Mesenchymal stem cell (in vitro differentiated cells and primary cell): ENCODE results near the gene RBM10.

Experiments used
- DNase-seq: peaks from one replicate; pipeline ENCODE4 v3.0.0-alpha.2; 2013
- H2AFZ ChIP-seq: one replicate; pipeline ENCODE4 v1.6.1; 2013; ENCODE audit warnings: low read depth, mild to moderate bottlenecking, control low read depth, inconsistent platforms, low read length, moderate library complexity
- H2AK5ac ChIP-seq: 2 replicates; pipeline ENCODE4 v1.6.1; 2013; ENCODE audit warnings: low read length, moderate library complexity, mild to moderate bottlenecking, inconsistent platforms; ENCODE audit not compliant: severe bottlenecking
- H2BK120ac ChIP-seq: one replicate; pipeline ENCODE4 v1.6.1; 2013; ENCODE audit warnings: low read depth, mild to moderate bottlenecking, inconsistent platforms, low read length, moderate library complexity
- H2BK12ac ChIP-seq, 2 experiments: one replicate each; pipeline ENCODE4 v1.6.1; 2013; ENCODE audit warnings: inconsistent platforms in 2 of 2, low read length in 2 of 2, mild to moderate bottlenecking in 2 of 2, moderate library complexity in 2 of 2, control low read depth in 1 of 2
- H2BK15ac ChIP-seq: one replicate; pipeline ENCODE4 v1.6.1; 2013; ENCODE audit warnings: mild to moderate bottlenecking, low read depth, inconsistent platforms; ENCODE audit not compliant: poor library complexity, severe bottlenecking
- H2BK5ac ChIP-seq: 2 replicates; pipeline ENCODE4 v1.6.1; 2013; ENCODE audit warnings: low read depth, mild to moderate bottlenecking, low read length, control low read depth, inconsistent platforms; ENCODE audit not compliant: poor library complexity, severe bottlenecking
- H3K14ac ChIP-seq, 2 experiments: one replicate each; pipeline ENCODE4 v1.6.1; 2013; ENCODE audit warnings: inconsistent platforms in 2 of 2, low read length in 2 of 2, control low read depth in 1 of 2, mild to moderate bottlenecking in 1 of 2, moderate library complexity in 1 of 2
- H3K18ac ChIP-seq, 2 experiments: one replicate each; pipeline ENCODE4 v1.6.1; 2013; ENCODE audit warnings: inconsistent platforms in 2 of 2, low read length in 2 of 2, control low read depth in 1 of 2, low read depth in 1 of 2, mild to moderate bottlenecking in 1 of 2
- H3K23ac ChIP-seq, 2 experiments: one replicate each; pipeline ENCODE4 v1.6.1; 2013; ENCODE audit warnings: inconsistent platforms in 2 of 2, low read length in 2 of 2, mild to moderate bottlenecking in 2 of 2, moderate library complexity in 2 of 2, control low read depth in 1 of 2
- H3K27ac ChIP-seq: 2 replicates; pipeline ENCODE4 v1.5.1; 2013; ENCODE audit warnings: mild to moderate bottlenecking, moderate library complexity, low read length, control low read depth, inconsistent platforms; ENCODE audit not compliant: poor library complexity, severe bottlenecking
- H3K27me3 ChIP-seq, 2 experiments: 2 replicates each; pipeline versions ENCODE4 v1.6.1 to v1.7.0; 2013; ENCODE audit warnings: low read length in 2 of 2, mild to moderate bottlenecking in 2 of 2, moderate library complexity in 2 of 2, control low read depth in 1 of 2, inconsistent platforms in 1 of 2; ENCODE audit not compliant: control insufficient read depth in 1 of 2, insufficient read depth in 1 of 2
- H3K36me3 ChIP-seq, 2 experiments: 2 replicates each; pipeline versions ENCODE4 v1.6.1 to v1.7.0; 2013; ENCODE audit warnings: low read length in 2 of 2, control low read depth in 1 of 2, inconsistent platforms in 1 of 2, low read depth in 1 of 2, mild to moderate bottlenecking in 1 of 2; ENCODE audit not compliant: insufficient read depth in 2 of 2, control insufficient read depth in 1 of 2
- H3K4ac ChIP-seq, 2 experiments: one replicate each; pipeline ENCODE4 v1.6.1; 2013; ENCODE audit warnings: inconsistent platforms in 2 of 2, low read length in 2 of 2, mild to moderate bottlenecking in 2 of 2, moderate library complexity in 2 of 2, control low read depth in 1 of 2, low read depth in 1 of 2
- H3K4me1 ChIP-seq: 2 replicates; pipeline ENCODE4 v1.6.1; 2013; ENCODE audit warnings: low read depth, low read length, control low read depth; ENCODE audit not compliant: control insufficient read depth, insufficient read depth
- H3K4me2 ChIP-seq: 2 replicates; pipeline ENCODE4 v1.6.1; 2013; ENCODE audit warnings: low read length, mild to moderate bottlenecking, inconsistent platforms; ENCODE audit not compliant: poor library complexity, severe bottlenecking
- H3K4me3 ChIP-seq, 2 experiments: 2 replicates each; pipeline versions ENCODE4 v1.5.1 to v1.7.0; 2013; ENCODE audit warnings: low read length in 2 of 2, mild to moderate bottlenecking in 2 of 2, control low read depth in 1 of 2, low read depth in 1 of 2; ENCODE audit not compliant: insufficient read depth in 1 of 2
- H3K79me1 ChIP-seq: replicated peaks from 2 replicates; pipeline ENCODE4 v1.6.1; 2013; ENCODE audit warnings: mild to moderate bottlenecking, control low read depth, low read length, inconsistent platforms; ENCODE audit not compliant: poor library complexity, severe bottlenecking
- H3K9ac ChIP-seq: 2 replicates; pipeline ENCODE4 v1.7.0; 2013; ENCODE audit warnings: mild to moderate bottlenecking, low read length, moderate library complexity
- H3K9me3 ChIP-seq: 2 replicates; pipeline ENCODE4 v1.7.0; 2013; ENCODE audit warnings: mild to moderate bottlenecking, low read length; ENCODE audit not compliant: control insufficient read depth
- H4K8ac ChIP-seq: one replicate; pipeline ENCODE4 v1.6.1; 2013; ENCODE audit warnings: inconsistent platforms, mild to moderate bottlenecking, low read length, moderate library complexity
- H4K91ac ChIP-seq: one replicate; pipeline ENCODE4 v1.6.1; 2013; ENCODE audit warnings: mild to moderate bottlenecking, low read length, inconsistent platforms
- WGBS: methylation state at CpG from one replicate; pipeline ENCODE4 v1.1.7; 2013; ENCODE audit warnings: mixed read lengths; 5-methylcytosine and 5-hydroxymethylcytosine counted together

Gene RBM10

DNA sequence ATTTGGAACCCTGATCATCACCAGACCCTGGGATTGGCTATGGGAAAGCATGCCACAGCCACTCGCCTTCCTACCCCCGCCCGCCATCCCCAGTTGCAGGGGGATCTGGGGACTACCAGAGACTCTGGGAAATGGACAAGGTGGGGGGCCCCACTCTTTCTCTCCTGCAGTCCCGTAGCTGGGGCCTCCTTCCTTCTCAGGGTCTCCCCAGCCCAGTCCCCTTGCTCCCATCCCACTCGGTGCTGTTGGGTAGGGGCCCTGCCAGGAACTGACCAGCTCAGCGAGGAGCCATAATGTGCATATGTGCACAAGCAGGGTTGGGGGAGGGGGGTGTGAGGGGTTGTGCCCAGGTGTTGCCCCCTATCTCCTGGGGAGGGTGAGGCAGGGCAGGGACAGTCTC, 84.4 kb downstream of the RBM10 start:
- no peak overlapping the region for H3K4ac ChIP-seq
- 96% methylated on average over 3 of the region's 6 CpGs for WGBS

DNA sequence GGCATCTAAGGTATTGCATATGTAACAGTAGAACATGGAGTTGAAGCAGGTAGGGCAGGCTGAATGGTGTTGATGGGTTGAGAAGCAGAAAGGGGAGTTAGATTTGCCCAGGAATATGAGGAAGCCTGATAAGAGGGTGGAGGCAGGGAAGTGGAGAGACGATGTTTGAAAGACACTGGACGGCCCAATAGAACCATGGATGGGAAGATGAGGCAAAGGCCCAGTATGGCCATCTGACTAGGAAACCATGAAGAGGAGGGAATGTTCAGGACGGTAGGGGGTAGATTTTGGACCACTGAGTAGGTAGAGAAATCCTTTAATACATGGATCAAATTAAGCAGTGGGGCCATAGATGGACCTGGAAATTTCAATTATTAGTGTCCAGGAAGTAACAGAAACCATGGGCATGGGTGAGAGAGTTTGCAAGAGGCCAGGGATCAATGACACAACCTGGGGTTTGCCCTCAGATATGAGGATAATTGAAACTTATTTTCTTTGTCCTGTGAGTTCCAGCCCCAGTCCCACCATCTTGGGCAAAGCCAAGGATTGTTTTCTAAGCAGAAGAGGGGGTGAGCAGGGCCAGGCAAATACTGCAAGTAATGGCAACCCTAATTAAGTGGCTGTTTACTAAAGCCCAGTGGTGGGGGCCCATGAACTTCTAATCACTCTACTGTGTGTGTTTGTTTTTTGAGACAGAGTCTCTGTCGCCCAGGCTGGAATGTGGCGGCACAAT, 85.3 kb downstream of the RBM10 start:
- no peak overlapping the region for H2BK120ac ChIP-seq
- H3K36me3 ChIP-seq: peaks cover 36 to 43% of the 10 kb centered on the region in 2 experiments
- no peak overlapping the region for H2AFZ ChIP-seq
- H3K4me3 ChIP-seq: no peak overlapping the region
- H3K18ac ChIP-seq: no peak overlapping the region
- H3K4me1 ChIP-seq: peaks cover 2% of the 10 kb centered on the region
- no peak overlapping the region for H4K91ac ChIP-seq
- no peak overlapping the region for H3K27ac ChIP-seq
- no peak overlapping the region for H2BK15ac ChIP-seq
- H2BK5ac ChIP-seq: no peak overlapping the region
- no peak overlapping the region for H3K4ac ChIP-seq
- H3K9me3 ChIP-seq: no peaks in the 10 kb centered on the region
- no peak overlapping the region for H4K8ac ChIP-seq
- no peak overlapping the region for H3K9ac ChIP-seq
- no peak overlapping the region for H3K14ac ChIP-seq
- H3K27me3 ChIP-seq: peaks cover 0 to 12% of the 10 kb centered on the region in 2 experiments
- H2AK5ac ChIP-seq: no peak overlapping the region
- H3K23ac ChIP-seq: no peak overlapping the region
- WGBS: 93% methylated on average over 5 of the region's 5 CpGs
- H2BK12ac ChIP-seq: no peak overlapping the region
- H3K4me2 ChIP-seq: no peak overlapping the region
- no peak for DNase-seq
- peaks cover 9% of the 10 kb centered on the region for H3K79me1 ChIP-seq

More for the DNA sequence above, 84.4 kb downstream of the RBM10 start:
- no peak overlapping the region for H2BK120ac ChIP-seq
- H3K27ac ChIP-seq: no peak overlapping the region
- H3K9me3 ChIP-seq: no peaks in the 10 kb centered on the region
- H4K8ac ChIP-seq: no peak overlapping the region
- H3K9ac ChIP-seq: no peak overlapping the region
- H2AFZ ChIP-seq: no peak overlapping the region
- H3K4me2 ChIP-seq: no peak overlapping the region
- no peak overlapping the region for H2BK5ac ChIP-seq
- peaks cover 12% of the 10 kb centered on the region for H3K79me1 ChIP-seq
- no peak overlapping the region for H3K14ac ChIP-seq
- H2AK5ac ChIP-seq: no peak overlapping the region
- no peak overlapping the region for H2BK12ac ChIP-seq
- peaks cover 0 to 10% of the 10 kb centered on the region in 2 experiments for H3K27me3 ChIP-seq
- H2BK15ac ChIP-seq: no peak overlapping the region
- H3K4me3 ChIP-seq: no peak overlapping the region
- H3K23ac ChIP-seq: no peak overlapping the region
- no peak overlapping the region for H4K91ac ChIP-seq
- no peak overlapping the region for H3K18ac ChIP-seq
- DNase-seq: no peak
- peaks cover 2% of the 10 kb centered on the region for H3K4me1 ChIP-seq
- peaks cover 44 to 51% of the 10 kb centered on the region in 2 experiments for H3K36me3 ChIP-seq

- no peak overlapping the region for H2AK5ac ChIP-seq
- no peak overlapping the region for H3K27ac ChIP-seq
- H2AFZ ChIP-seq: no peak overlapping the region
- H4K91ac ChIP-seq: no peak overlapping the region
- H3K36me3 ChIP-seq: peaks cover 27 to 34% of the 10 kb centered on the region in 2 experiments
- no peak overlapping the region for H4K8ac ChIP-seq
- no peak overlapping the region for H2BK15ac ChIP-seq
- H3K4me3 ChIP-seq: no peak overlapping the region
- no peak overlapping the region for H3K18ac ChIP-seq
- H2BK12ac ChIP-seq: no peak overlapping the region
- H3K9me3 ChIP-seq: no peaks in the 10 kb centered on the region
- H3K4me1 ChIP-seq: peaks cover 2% of the 10 kb centered on the region
- no peak overlapping the region for H3K4ac ChIP-seq
- H3K23ac ChIP-seq: no peak overlapping the region
- no peak overlapping the region for H3K4me2 ChIP-seq
- no peak overlapping the region for H2BK120ac ChIP-seq
- 100% methylated on average over 2 of the region's 2 CpGs for WGBS
- peaks cover 3% of the 10 kb centered on the region for H3K79me1 ChIP-seq
- no peak overlapping the region for H3K14ac ChIP-seq
- DNase-seq: no peak
- no peak overlapping the region for H3K9ac ChIP-seq
- no peak overlapping the region for H2BK5ac ChIP-seq
- peaks cover 0 to 21% of the 10 kb centered on the region in 2 experiments for H3K27me3 ChIP-seq
These were observed 86.1 kb downstream of the RBM10 start for GRCh38 chrX:47231167-47231566.

GRCh38 chrX:47232197-47232802, 87.3 kb downstream of the RBM10 start:
- Histone ChIP-seq H3K79me1 (peaks cover 3% of the 10 kb centered on the region), H2BK120ac (peak overlapping the region; percentile 19), H3K27me3 (peaks cover 0 to 30% of the 10 kb centered on the region in 2 experiments), H3K4me2 (peak overlapping the region; percentile 77), H2BK5ac (no peak overlapping the region), H3K4me1 (peaks cover 2% of the 10 kb centered on the region), H2BK15ac (no peak overlapping the region), H2AFZ (peak overlapping the region; percentile 69), H3K4ac (peak overlapping the region; percentile 64 to 97), H3K14ac (no peak overlapping the region), H3K18ac (peak overlapping the region; percentile 48 to 70), H4K8ac (peak overlapping the region; percentile 90), H2BK12ac (no peak overlapping the region), H3K9ac (peak overlapping the region; percentile 100), H3K36me3 (peaks cover 16 to 23% of the 10 kb centered on the region in 2 experiments), H3K23ac (no peak overlapping the region), H4K91ac (peak overlapping the region; percentile 89), H3K4me3 (peak overlapping the region; percentile 85 to 93), H2AK5ac (peak overlapping the region; percentile 36), H3K9me3 (no peaks in the 10 kb centered on the region), H3K27ac (peak overlapping the region; percentile 77)
- no peak for DNase-seq
- 81% methylated on average over 5 of the region's 8 CpGs for WGBS
